ENCODE data around the gene USP48.

DNA sequence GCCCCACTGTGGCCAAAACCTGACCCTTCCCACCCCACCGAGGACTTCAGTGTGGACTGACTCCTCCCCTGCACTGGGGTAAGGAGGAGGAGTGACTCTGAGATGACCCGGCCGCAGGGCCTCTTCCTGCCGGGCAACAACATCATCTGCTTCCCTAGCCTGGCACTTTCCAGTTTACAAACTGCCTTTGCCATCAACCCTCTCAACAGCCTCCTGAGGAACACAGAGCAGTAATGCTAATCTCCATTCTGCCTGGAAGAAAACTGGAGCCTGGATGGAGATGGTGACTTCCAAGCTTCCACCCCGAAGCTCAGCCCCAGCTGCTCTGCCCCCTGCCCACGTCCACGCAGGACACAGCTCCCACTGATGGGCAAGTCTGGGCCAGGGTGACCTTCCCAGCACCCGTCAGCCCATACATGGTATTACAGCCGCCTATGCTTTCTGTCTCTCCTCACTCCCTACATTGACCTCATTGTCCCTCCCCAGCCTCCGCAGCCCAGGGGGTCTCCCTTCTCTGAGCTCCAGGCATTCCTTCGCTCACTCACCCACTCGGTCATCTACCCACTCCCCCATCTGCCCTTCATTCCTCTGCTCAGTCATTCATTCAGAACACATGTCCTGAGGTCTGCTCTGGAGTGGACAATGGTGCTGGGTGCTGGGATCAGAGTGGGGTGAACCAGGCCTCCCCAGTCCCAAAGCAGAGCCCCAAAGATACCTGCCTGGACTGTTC, 148.0 kb downstream of the USP48 start:
- TF ChIP-seq EZH2 (IDR thresholded peaks at IDR 0.05; ENCODE audit: low read length, missing control alignments) (no peak), CTCF (conservative IDR thresholded peaks at IDR 0.05 in 1 of 2, IDR thresholded peaks at IDR 0.05 in 1 of 2; ENCODE audit: low read depth in 1 of 2, low read length in 2 of 2) (no peak)
